Measurements from ENCODE around the gene AOPEP. TPM values are rescaled to one million over a fixed set of nuclear protein-coding genes. Genes with fewer than 3 reads are reported as not detected.

AOPEP gene
- total RNA-seq, 1 experiment from 2014 or later: 32.4 TPM

DNA sequence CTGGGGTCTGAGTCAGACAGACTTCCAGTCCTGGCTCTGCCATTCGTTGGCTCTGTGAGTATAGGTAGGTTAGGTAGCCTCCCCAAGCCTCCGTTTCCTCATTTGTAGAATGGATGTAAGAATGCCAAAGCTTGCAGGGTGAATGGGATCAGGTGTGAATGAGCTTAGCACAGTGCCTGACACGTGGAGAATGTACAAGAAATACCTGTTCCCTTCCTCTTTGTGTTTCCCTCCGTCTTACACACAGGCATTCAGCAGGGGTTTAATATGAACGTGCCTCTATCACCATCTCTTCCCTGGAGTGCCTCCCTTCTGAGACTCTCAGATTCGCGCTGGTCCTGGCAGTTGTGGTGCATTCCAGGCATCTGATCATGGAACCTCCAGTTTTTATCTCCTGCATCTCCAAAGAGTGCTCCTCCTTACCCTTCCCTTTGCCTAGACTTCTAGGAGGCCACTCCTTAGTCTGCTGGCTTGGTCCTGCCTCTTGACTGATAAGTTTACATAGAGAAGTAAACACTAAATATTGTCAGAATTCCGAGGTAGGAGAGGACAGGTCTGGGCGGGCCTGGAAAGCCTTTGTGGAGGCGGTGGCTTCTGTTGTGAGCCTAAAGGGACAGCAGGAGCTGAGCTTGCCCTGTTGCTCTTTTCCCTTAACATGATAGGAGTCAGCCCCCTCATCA is 199.4 kb downstream of the AOPEP start:
- H3K4me1 Mint-ChIP-seq (ENCODE audit: insufficient read depth, unreplicated experiment): peaks cover 78% of the 10 kb centered on the region
- ChIA-PET POLR2A (interaction anchor here (0.6 to 8.2 kb wide), 13 partner anchors 11 to 269 kb away, joined by 3 to 80 read pairs (median 4); no protein-coding TSS in a partner anchor), CTCF (interaction anchor here (0.6 to 3.4 kb wide), 4 partner anchors 15 to 245 kb away, joined by 4 to 8 read pairs (median 5); no protein-coding TSS in a partner anchor)
- H3K27ac Mint-ChIP-seq (ENCODE audit: low read depth, unreplicated experiment): peak overlapping the region; percentile 73
- H3K36me3 Mint-ChIP-seq (ENCODE audit: insufficient read depth, unreplicated experiment): peaks cover 24% of the 10 kb centered on the region
- TF ChIP-seq, protein P1, sequence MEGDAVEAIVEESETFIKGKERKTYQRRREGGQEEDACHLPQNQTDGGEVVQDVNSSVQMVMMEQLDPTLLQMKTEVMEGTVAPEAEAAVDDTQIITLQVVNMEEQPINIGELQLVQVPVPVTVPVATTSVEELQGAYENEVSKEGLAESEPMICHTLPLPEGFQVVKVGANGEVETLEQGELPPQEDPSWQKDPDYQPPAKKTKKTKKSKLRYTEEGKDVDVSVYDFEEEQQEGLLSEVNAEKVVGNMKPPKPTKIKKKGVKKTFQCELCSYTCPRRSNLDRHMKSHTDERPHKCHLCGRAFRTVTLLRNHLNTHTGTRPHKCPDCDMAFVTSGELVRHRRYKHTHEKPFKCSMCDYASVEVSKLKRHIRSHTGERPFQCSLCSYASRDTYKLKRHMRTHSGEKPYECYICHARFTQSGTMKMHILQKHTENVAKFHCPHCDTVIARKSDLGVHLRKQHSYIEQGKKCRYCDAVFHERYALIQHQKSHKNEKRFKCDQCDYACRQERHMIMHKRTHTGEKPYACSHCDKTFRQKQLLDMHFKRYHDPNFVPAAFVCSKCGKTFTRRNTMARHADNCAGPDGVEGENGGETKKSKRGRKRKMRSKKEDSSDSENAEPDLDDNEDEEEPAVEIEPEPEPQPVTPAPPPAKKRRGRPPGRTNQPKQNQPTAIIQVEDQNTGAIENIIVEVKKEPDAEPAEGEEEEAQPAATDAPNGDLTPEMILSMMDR (IDR thresholded peaks at IDR 0.05; ENCODE audit: unreplicated experiment): no peak
- no peaks in the 10 kb centered on the region for H3K9me3 Mint-ChIP-seq (ENCODE audit: unreplicated experiment)
- no TSS peak for BruUV-seq (replicated peaks)
- DNase-seq (ENCODE audit: unreplicated experiment): peak; percentile 50
- intact Hi-C loops (cut with micrococcal nuclease): no loop called here
- H3K4me3 Mint-ChIP-seq (ENCODE audit: unreplicated experiment): peak overlapping the region; percentile 22
- no peaks in the 10 kb centered on the region for H3K27me3 Mint-ChIP-seq (ENCODE audit: insufficient read depth, unreplicated experiment)

DNA sequence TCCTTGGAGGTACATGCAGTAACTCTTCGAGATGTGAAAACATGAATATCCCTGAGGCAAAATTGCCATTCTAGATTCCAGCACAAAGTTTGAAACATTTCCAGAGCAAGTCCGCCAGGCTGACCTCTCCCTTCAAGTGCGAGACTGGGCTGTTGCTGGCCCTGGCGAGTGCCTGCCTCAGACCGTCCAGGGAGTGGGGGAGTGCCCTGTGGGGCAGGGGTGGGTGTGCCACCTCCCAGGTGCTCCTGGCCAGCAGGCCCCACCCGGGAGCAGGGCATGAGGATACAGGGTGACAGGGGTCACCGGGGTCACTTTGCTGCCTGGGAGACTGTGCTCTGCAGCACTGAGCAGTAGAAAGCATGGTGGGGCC is 199.9 kb downstream of the AOPEP start:
- no TSS peak for BruUV-seq (replicated peaks)
- Mint-ChIP-seq H3K27ac (ENCODE audit: low read depth, unreplicated experiment) (peak overlapping the region; percentile 73), H3K9me3 (ENCODE audit: unreplicated experiment) (no peaks in the 10 kb centered on the region), H3K27me3 (ENCODE audit: insufficient read depth, unreplicated experiment) (no peaks in the 10 kb centered on the region), H3K4me3 (ENCODE audit: unreplicated experiment) (peak overlapping the region; percentile 22), H3K4me1 (ENCODE audit: insufficient read depth, unreplicated experiment) (peaks cover 73% of the 10 kb centered on the region), H3K36me3 (ENCODE audit: insufficient read depth, unreplicated experiment) (peaks cover 24% of the 10 kb centered on the region)
- CTCF ChIA-PET: interaction anchor here (1.3 to 3.4 kb wide), 2 partner anchors 81 to 246 kb away, joined by 4 to 8 read pairs; no protein-coding TSS in a partner anchor
- intact Hi-C loops (cut with micrococcal nuclease): no loop called here
- DNase-seq (ENCODE audit: unreplicated experiment): no peak
- TF ChIP-seq, protein P1 (IDR thresholded peaks at IDR 0.05; ENCODE audit: unreplicated experiment): no peak
- POLR2A ChIA-PET: interaction anchor here (0.6 to 8.2 kb wide), 9 partner anchors 19 to 268 kb away, joined by 3 to 80 read pairs (median 3); no protein-coding TSS in a partner anchor

DNA sequence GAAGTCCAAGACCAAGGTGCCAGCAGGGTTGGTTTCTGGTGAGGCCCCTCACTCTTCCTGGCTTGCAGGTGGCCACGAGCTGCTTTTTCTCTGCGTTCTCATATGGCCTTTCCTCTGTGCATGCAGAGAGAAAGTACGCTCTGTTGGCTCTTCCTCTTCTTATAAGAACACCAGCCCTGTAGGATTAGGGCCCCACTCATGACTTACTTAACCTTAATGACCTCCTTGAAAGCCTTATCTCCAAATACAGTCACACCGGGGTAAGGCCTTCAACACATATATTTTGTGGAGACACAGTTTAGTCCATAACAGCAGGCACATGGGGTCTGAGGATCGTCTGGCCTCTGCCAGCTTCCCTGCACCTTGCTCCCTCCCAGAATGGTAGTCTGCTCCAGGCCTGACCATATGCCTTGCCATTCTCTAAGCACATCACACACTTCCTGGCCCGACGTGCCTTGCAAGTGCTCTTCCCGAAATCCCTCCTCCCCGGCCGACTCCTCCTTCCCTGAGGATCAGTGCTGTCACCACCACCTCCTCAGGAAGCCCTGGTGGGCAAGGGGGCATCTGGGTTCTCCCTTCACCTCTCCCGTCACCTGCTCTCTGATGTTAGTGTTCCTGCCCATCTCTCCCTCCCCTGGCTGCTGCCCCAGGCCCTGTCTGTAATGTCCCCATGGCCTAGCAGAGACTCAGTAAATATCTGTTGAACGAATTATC is 200.7 kb downstream of the AOPEP start:
- peaks cover 24% of the 10 kb centered on the region for H3K36me3 Mint-ChIP-seq (ENCODE audit: insufficient read depth, unreplicated experiment)
- intact Hi-C loops (cut with micrococcal nuclease): no loop called here
- ChIA-PET POLR2A (interaction anchor here (0.6 to 8.2 kb wide), 4 partner anchors 27 to 127 kb away, joined by 3 to 80 read pairs (median 3); no protein-coding TSS in a partner anchor), CTCF (no interaction called here)
- DNase-seq (ENCODE audit: unreplicated experiment): no peak
- H3K27me3 Mint-ChIP-seq (ENCODE audit: insufficient read depth, unreplicated experiment): no peaks in the 10 kb centered on the region
- BruUV-seq (replicated peaks): no TSS peak
- no peaks in the 10 kb centered on the region for H3K9me3 Mint-ChIP-seq (ENCODE audit: unreplicated experiment)
- TF ChIP-seq, protein P1 (IDR thresholded peaks at IDR 0.05; ENCODE audit: unreplicated experiment): no peak
- H3K4me1 Mint-ChIP-seq (ENCODE audit: insufficient read depth, unreplicated experiment): peaks cover 72% of the 10 kb centered on the region
- H3K4me3 Mint-ChIP-seq (ENCODE audit: unreplicated experiment): no peak overlapping the region
- H3K27ac Mint-ChIP-seq (ENCODE audit: low read depth, unreplicated experiment): peak overlapping the region; percentile 89

Data from MCF 10A (cell line).